GM18858 (cell line): Measurements from ENCODE around the gene IFT81.
"Not testable (repeated sequence)": the region's sequence is repeated elsewhere in the genome, so short reads cannot be mapped to it uniquely, and the experiment has no call there.

ENCODE experiments used
- ATAC-seq: cut with Tn5 transposase; IDR thresholded peaks from one replicate; pipeline ENCODE4 v1.9.1; 2021; ENCODE audit not compliant: unreplicated experiment

Gene IFT81

GRCh38 chr12:110124269-110124995 is at the start of gene IFT81:
IFT81 (plus strand) TSS chr12:110124357; CDS start chr12:110127381, 3,024 bp downstream.
- no peak for ATAC-seq

- ATAC-seq = no peak
Measured at GRCh38 chr12:110075880-110076279, 48.3 kb upstream of the IFT81 start.

- no peak for ATAC-seq
Measured at GRCh38 chr12:110077800-110078199, 46.4 kb upstream of the IFT81 start.

- peak; percentile 58 for ATAC-seq
Measured at GRCh38 chr12:110079477-110080400, 44.4 kb upstream of the IFT81 start.

- ATAC-seq = no peak
Measured at GRCh38 chr12:110080410-110080809, 43.7 kb upstream of the IFT81 start.

- ATAC-seq = no peak
Measured at GRCh38 chr12:110084314-110085015, 39.7 kb upstream of the IFT81 start.

- ATAC-seq = not testable (repeated sequence)
Measured at GRCh38 chr12:110088216-110088615, 35.9 kb upstream of the IFT81 start.

GRCh38 chr12:110088936-110089335 is 35.2 kb upstream of the IFT81 start:
- no peak for ATAC-seq

GRCh38 chr12:110090266-110091135 is 33.7 kb upstream of the IFT81 start:
- no peak for ATAC-seq

GRCh38 chr12:110091136-110091711 is 32.9 kb upstream of the IFT81 start:
- no peak for ATAC-seq

- ATAC-seq = no peak
Measured at GRCh38 chr12:110093631-110094311, 30.4 kb upstream of the IFT81 start.

GRCh38 chr12:110100315-110100970 is 23.7 kb upstream of the IFT81 start:
- ATAC-seq = peak; percentile 90

GRCh38 chr12:110102255-110102654 is 21.9 kb upstream of the IFT81 start:
- ATAC-seq = no peak

- no peak for ATAC-seq
Measured at GRCh38 chr12:110104188-110105094, 19.7 kb upstream of the IFT81 start.

- no peak for ATAC-seq
Measured at GRCh38 chr12:110105159-110105558, 19.0 kb upstream of the IFT81 start.

- no peak for ATAC-seq
Measured at GRCh38 chr12:110105986-110106385, 18.2 kb upstream of the IFT81 start.

- ATAC-seq = no peak
Measured at GRCh38 chr12:110107369-110108281, 16.5 kb upstream of the IFT81 start.
